HepG2 (cell line): ENCODE results near the gene CFAP90. TPM values are rescaled to one million over a fixed set of nuclear protein-coding genes. Genes with fewer than 3 reads are reported as not detected.
A peak's percentile ranks its signal among the peaks of the same experiment; 100 is the strongest.

ENCODE experiments used
- ATAC-seq: fragments of 200-7000 bp; cut with Tn5 transposase; 3 replicates; pipeline ENCODE4 v1.9.1; 2020; ENCODE audit warnings: mild to moderate bottlenecking, moderate library complexity
- BruUV-seq: library from RNA; stranded (reverse); fragments of 400-500 nt; replicated peaks from 2 replicates; lab custom pipeline; 2021; lab: Mats Ljungman, UMichigan
- CTCF ChIA-PET: fragments of 300-600 bp; formaldehyde crosslinking; extraction: SDS; loops from one replicate; lab custom pipeline; 2021; ENCODE audit warnings: low total read pairs, inconsistent platforms, low intra/inter-chr PET ratio; lab: Yijun Ruan, JAX
- POLR2A ChIA-PET: fragments of 350-600 bp; sonication (Branson Sonifier 250); formaldehyde crosslinking; loops from one replicate; lab custom pipeline; 2020; ENCODE audit warnings: antibody characterized with exemption, inconsistent platforms; lab: Yijun Ruan, JAX
- DNase-seq: peaks from one replicate; pipeline ENCODE4 v3.0.0-alpha.2; 2015; ENCODE audit warnings: low spot score
- FAIRE-seq: peaks from 3 replicates; lab custom pipeline; 2011; peaks lifted over from hg19 to GRCh38; lab: Jason Lieb, UNC
- H2AFZ ChIP-seq: one replicate; pipeline ENCODE4 v1.6.1; 2011; ENCODE audit warnings: low read length, inconsistent platforms
- H3K27ac ChIP-seq: fragments of 300-600 bp; 3 replicates; pipeline ENCODE4 v1.8.0; 2011; ENCODE audit warnings: mixed run types, mild to moderate bottlenecking, mixed read lengths, low read length, inconsistent platforms; ENCODE audit not compliant: insufficient read depth; ENCODE audit errors: extremely low read length
- H3K27me3 ChIP-seq, 2 experiments: fragments of 200-600 bp in 1 of 2; 2 replicates in 1 of 2; 3 replicates in 1 of 2; pipeline versions ENCODE4 v1.6.0 to v1.8.0; 2011; ENCODE audit warnings: low read length in 2 of 2, mild to moderate bottlenecking in 2 of 2, moderate library complexity in 2 of 2, inconsistent platforms in 1 of 2; ENCODE audit not compliant: insufficient read depth in 2 of 2, control insufficient read depth in 1 of 2
- H3K36me3 ChIP-seq, 2 experiments: fragments of 200-600 bp in 1 of 2; replicated peaks in 1 of 2; 2 replicates in 1 of 2; 3 replicates in 1 of 2; pipeline versions ENCODE4 v1.5.1 to v1.8.0; 2011; ENCODE audit warnings: low read length in 2 of 2, inconsistent platforms in 1 of 2; ENCODE audit not compliant: insufficient read depth in 2 of 2, control insufficient read depth in 1 of 2
- H3K4me1 ChIP-seq: 2 replicates; pipeline ENCODE4 v1.5.1; 2012; ENCODE audit warnings: low read length, inconsistent platforms; ENCODE audit not compliant: insufficient read depth
- H3K4me2 ChIP-seq: 2 replicates; pipeline ENCODE4 v1.6.0; 2011; ENCODE audit warnings: low read depth, low read length, inconsistent platforms
- H3K4me3 ChIP-seq, 3 experiments: fragments of 200-600 bp in 1 of 3; sonication (generic), shearing (Covaris generic) in 1 of 3; replicated peaks in 1 of 3; 2 replicates each; pipeline ENCODE4 v1.5.1; 2011 to 2016; ENCODE audit warnings: low read length in 3 of 3, inconsistent platforms in 2 of 3, low read depth in 2 of 3, mild to moderate bottlenecking in 2 of 3, control low read depth in 1 of 3, mixed read lengths in 1 of 3; ENCODE audit not compliant: insufficient read depth in 1 of 3
- H3K79me2 ChIP-seq: one replicate; pipeline ENCODE4 v1.6.1; 2011; ENCODE audit warnings: low read length, inconsistent platforms; ENCODE audit not compliant: insufficient read depth
- H3K9ac ChIP-seq: 2 replicates; pipeline ENCODE4 v1.6.0; 2011; ENCODE audit warnings: mild to moderate bottlenecking, low read depth, low read length, inconsistent platforms; ENCODE audit not compliant: insufficient read depth
- H3K9me3 ChIP-seq: 2 replicates; pipeline ENCODE4 v1.5.1; 2012; ENCODE audit warnings: mild to moderate bottlenecking, low read length
- H4K20me1 ChIP-seq: 2 replicates; pipeline ENCODE4 v1.6.0; 2011; ENCODE audit warnings: inconsistent platforms, mild to moderate bottlenecking, low read length, moderate library complexity; ENCODE audit not compliant: insufficient read depth
- GMEB2 ChIP-seq: IDR thresholded peaks from 2 replicates; pipeline ENCODE4 v1.6.1; 2016; ENCODE audit warnings: missing biosample characterization, missing genetic modification reagents, low read depth
- KLF15 ChIP-seq: sonication (generic); formaldehyde crosslinking; IDR thresholded peaks from 2 replicates; pipeline ENCODE4 v1.8.1; 2023; ENCODE audit warnings: borderline replicate concordance, mild to moderate bottlenecking, inconsistent platforms, missing genetic modification reagents, mixed read lengths
- SMAD9 ChIP-seq: sonication (generic); formaldehyde crosslinking; IDR thresholded peaks from 2 replicates; pipeline ENCODE4 v1.5.1; 2020; ENCODE audit warnings: mild to moderate bottlenecking, missing genetic modification reagents
- ZNF768 ChIP-seq: sonication (generic); formaldehyde crosslinking; IDR thresholded peaks from 2 replicates; pipeline ENCODE4 v1.4.0; 2020; ENCODE audit warnings: missing genetic modification reagents
- WGBS: methylation state at CpG from one replicate; pipeline ENCODE4 v1.1.6; 2017; ENCODE audit warnings: low lambda C conversion rate; 5-methylcytosine and 5-hydroxymethylcytosine counted together
- in situ Hi-C: cut with HindIII; loops from 2 replicates; pipeline ENCODE4 v1.10.0; 2017; ENCODE audit warnings: low pct_unique_long_range_greater_than_20kb; ENCODE audit not compliant: extremely low pct_ligation_motif_present
- intact Hi-C: fragments of 100-400 bp; cut with micrococcal nuclease; formaldehyde crosslinking; loops from one replicate; pipeline ENCODE4 v1.10.0; 2022; ENCODE audit not compliant: unreplicated experiment
- polyA plus RNA-seq, 8 experiments: library from polyadenylated mRNA; depleted of rRNA in 3 of 8; stranded (reverse) in 7 of 8; unstranded in 1 of 8; fragments of >200 nt; fragmentation: Illumina TruSeq in 4 of 8; extraction: Trizol in 4 of 8; gene quantifications; 2 replicates each; pipeline versions ENCODE4 v1.2.1 to v1.2.3, GENCODE V29; 2011 to 2016; ENCODE audit warnings: low read depth in 4 of 8, missing spikeins in 1 of 8, mixed read lengths in 1 of 8; ENCODE audit not compliant: insufficient read depth in 1 of 8
- total RNA-seq, 5 experiments: library from RNA; depleted of rRNA; stranded (reverse); fragments of >200 nt; fragmentation: Illumina TruSeq; extraction: Trizol; gene quantifications; 2 replicates each; pipeline ENCODE4 v1.2.3, GENCODE V29; 2016; ENCODE audit warnings: low read depth in 1 of 5

CFAP90 gene
- total and polyA plus RNA-seq, 2 of the 13 experiments (the other 11 are each of a cell fraction or from before 2014, with no cell fraction given): 0.11 TPM; not detected in 1

- Histone ChIP-seq H3K27me3 (peaks cover 3 to 54% of the 10 kb centered on the region in 2 experiments; a peak in 4 of 5 replicates), H3K79me2 (no peaks in the 10 kb centered on the region), H3K36me3 (no peaks in the 10 kb centered on the region), H4K20me1 (no peaks in the 10 kb centered on the region), H3K4me3 (no peak overlapping the region), H3K27ac (no peak overlapping the region), H3K9me3 (no peaks in the 10 kb centered on the region), H2AFZ (no peak overlapping the region), H3K9ac (no peak overlapping the region)
- in situ Hi-C loops: no loop called here
- ATAC-seq (no peak), DNase-seq (no peak), FAIRE-seq (no peak)
- no TSS peak for BruUV-seq
- CTCF ChIA-PET: no interaction called here
- WGBS: no CpG with 5 or more reads among the region's 18 CpGs
- intact Hi-C loops: no loop called here
- TF ChIP-seq SMAD9 (CRISPR knock-in tag): no peak
- TF ChIP-seq KLF15 (CRISPR knock-in tag): no peak
- TF ChIP-seq ZNF768 (CRISPR knock-in tag): peak; percentile 86; the same call in 1 of the 2 replicates
- TF ChIP-seq, all 625 proteins: peak for 1
- H3K4me2 ChIP-seq: no peak overlapping the region
- no peaks in the 10 kb centered on the region for H3K4me1 ChIP-seq
- POLR2A ChIA-PET: no interaction called here
Measured at GRCh38 chr5:7824995-7825394, 25.9 kb downstream of the CFAP90 start.

GRCh38 chr5:7823594-7823993 lies 27.3 kb downstream of the CFAP90 start:
- H4K20me1 ChIP-seq: no peaks in the 10 kb centered on the region
- ATAC-seq (peak; percentile 52; the same call in 2 of the 3 replicates), DNase-seq (no peak), FAIRE-seq (no peak)
- no peak overlapping the region for H3K9ac ChIP-seq
- in situ Hi-C loops (no loop called here), intact Hi-C loops (no loop called here)
- H3K4me2 ChIP-seq: peak overlapping the region; percentile 33
- BruUV-seq: no TSS peak
- 28% methylated on average over 5 of the region's 8 CpGs for whole genome bisulfite sequencing
- H3K9me3 ChIP-seq: no peaks in the 10 kb centered on the region
- peaks cover 3 to 52% of the 10 kb centered on the region in 2 experiments; a peak in 4 of 5 replicates for H3K27me3 ChIP-seq
- TF ChIP-seq GMEB2 (CRISPR knock-in tag): no peak
- no peak overlapping the region for H2AFZ ChIP-seq
- no peaks in the 10 kb centered on the region for H3K36me3 ChIP-seq
- ChIA-PET CTCF (no interaction called here), POLR2A (no interaction called here)
- no peak overlapping the region for H3K27ac ChIP-seq
- no peaks in the 10 kb centered on the region for H3K79me2 ChIP-seq
- H3K4me3 ChIP-seq: no peak overlapping the region
- H3K4me1 ChIP-seq: no peaks in the 10 kb centered on the region
